M059J (cell line): Measurements from ENCODE around the gene FTO. TPM values are rescaled to one million over a fixed set of nuclear protein-coding genes. Genes with fewer than 3 reads are reported as not detected.

Experiments used
- DNase-seq: peaks from one replicate; pipeline ENCODE4 v3.0.0-alpha.2; 2012; ENCODE audit warnings: low read depth
- total RNA-seq: library from RNA; depleted of rRNA; stranded (reverse); fragments of >200 nt; shearing (Covaris generic); gene quantifications from 2 replicates; pipeline ENCODE4 v1.2.3, GENCODE V29; 2014

FTO gene
- total RNA-seq, 1 experiment from 2014 or later: 132 TPM

- peak; percentile 65 for DNase-seq
Measured at GRCh38 chr16:53782148-53782547, 78.2 kb downstream of the FTO start.

GRCh38 chr16:53784291-53784690 lies 80.3 kb downstream of the FTO start:
- peak; percentile 62 for DNase-seq

DNA sequence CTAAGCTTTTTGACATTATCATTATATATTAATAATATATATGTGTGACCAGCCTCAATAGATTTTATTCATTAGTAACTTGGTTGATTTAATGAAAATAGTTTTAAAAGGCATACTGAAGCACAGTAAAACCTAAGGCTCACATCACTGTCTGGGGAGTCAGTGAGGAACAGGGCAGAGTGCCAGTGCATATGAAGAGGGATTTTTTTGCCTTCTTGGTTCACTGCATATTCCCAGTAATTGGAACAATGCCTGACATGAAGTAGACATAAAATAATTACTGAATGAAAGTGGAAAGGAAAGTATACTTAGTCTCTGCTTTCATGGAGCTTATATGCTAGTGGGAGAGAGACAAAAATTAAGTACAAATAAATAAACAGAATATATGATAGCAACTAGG lies 81.1 kb downstream of the FTO start:
- DNase-seq: no peak

GRCh38 chr16:53785916-53786315 lies 82.0 kb downstream of the FTO start:
- DNase-seq: no peak

DNA sequence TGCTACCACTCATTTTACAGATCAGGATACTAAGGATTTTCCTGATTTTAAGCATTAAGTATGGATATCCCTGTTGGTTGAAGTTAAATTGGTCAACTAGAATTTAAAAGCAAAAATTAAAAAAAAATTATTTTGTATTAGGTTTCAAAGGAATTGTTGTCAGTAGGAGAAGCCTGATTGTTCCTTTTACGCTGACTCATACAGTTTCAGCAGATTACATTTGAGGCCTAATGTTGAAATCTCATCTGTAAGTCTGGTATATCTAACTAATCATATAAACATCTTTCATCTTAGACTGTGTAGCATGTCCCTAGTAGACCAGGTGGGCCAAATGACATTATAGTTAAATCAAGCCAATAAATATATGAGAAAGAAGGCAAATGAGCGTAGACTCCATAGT lies 83.5 kb downstream of the FTO start:
- DNase-seq: no peak

GRCh38 chr16:53789137-53789536 lies 85.2 kb downstream of the FTO start:
- peak; percentile 78 for DNase-seq

GRCh38 chr16:53792161-53792951 lies 88.4 kb downstream of the FTO start:
- no peak for DNase-seq

- DNase-seq: no peak
Measured at GRCh38 chr16:53803451-53803850, 99.5 kb downstream of the FTO start.

- DNase-seq: no peak
Measured at GRCh38 chr16:53803998-53804397, 100.0 kb downstream of the FTO start.

GRCh38 chr16:53804467-53804866 lies 100.5 kb downstream of the FTO start:
- DNase-seq: no peak

- DNase-seq: no peak
Measured at GRCh38 chr16:53805113-53805512, 101.2 kb downstream of the FTO start.

DNA sequence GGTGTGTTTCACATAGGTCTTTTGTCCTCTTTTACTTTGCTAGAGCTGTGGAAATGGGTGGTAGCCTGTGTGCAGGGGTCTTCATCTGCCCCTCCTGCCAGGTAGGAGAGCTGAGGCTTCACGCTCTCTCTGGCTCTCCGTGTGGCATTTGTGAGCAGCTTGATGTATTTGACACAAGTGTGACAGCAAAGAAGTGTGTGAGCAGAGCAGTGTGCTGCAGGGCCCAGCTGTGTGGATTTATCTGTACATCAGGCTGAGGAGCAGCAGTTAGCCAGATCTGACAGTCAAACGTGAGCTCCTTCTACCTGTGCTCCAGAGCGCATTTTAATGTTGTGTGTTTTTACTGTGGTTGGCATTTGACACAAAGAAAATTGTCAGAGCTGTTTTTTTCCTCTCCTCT lies 101.8 kb downstream of the FTO start:
- DNase-seq: no peak

DNA sequence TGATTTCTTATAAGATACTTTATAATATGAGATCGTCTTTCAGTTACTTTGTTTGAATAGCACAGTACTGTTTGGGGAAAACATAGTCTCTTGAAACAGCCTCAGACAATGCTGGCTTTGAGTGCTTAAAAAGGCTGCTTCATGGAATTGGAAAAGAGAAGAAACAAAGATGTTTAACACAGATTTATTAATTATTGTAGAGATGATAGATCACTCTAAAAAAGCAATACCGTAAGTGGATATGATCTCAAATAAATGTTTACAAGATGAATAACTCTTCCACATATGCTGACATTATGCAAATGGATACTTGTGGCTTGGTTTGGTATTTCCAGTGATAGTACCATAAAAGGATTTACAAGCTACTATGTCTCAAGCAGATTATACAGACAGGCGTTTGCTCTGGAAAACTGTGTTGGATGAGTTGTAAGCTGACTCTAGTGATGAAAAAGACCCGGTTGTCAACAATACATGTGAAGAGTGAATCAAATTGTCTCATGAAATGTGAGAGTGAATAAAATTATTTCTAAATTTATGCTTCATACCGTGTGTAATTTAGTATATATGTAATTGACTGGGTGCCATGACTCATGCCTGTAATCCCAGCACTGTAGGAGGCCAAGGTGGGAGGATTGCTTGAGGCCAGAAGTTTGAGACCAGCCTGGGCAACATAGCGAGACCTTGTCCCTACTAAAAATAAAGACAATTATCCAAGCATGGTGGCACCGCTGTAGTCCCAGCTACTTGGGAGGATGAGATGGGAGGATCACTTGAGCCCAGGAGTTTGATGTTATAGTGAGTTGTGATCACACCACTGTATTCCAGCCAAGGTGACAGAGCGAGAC lies 105.4 kb downstream of the FTO start:
- DNase-seq: peak; percentile 82

DNA sequence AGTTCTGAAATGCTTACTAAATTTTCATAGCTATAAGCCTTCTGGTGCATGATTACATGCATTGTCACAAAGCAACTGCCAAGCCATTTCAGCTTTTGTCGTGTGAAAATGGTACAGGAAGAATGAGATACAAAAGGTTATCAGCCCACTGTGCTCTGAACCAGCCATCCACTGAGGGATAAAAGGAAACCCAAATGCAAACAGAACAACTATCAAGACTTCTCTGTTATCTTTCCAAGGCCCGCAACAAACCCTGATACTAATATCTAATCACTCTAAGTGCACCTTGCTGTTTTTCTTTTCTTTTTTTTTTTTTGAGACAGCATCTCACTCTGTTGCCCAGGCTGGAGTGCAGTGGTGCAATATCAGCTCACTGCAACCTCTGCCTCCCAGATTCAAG lies 109.0 kb downstream of the FTO start:
- DNase-seq: no peak

DNA sequence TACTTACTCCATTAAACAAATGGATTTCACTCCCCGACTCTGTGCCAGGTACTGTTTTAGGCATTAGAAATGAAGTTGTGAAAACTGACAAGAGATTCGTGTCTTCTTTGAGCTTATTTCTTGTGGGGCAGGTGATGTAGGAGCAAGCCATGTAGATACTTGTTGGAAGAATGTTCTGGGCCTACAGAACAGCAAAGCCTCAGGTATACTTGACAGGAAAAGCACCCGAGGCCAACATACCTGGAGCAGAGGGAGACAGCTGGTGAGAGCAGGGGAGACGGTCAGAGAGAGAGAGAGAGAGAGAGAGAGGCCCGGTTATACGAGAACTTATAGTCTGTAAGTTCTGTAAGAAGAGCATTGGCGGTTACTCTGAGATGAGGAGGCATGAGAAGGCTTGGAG lies 110.8 kb downstream of the FTO start:
- DNase-seq: no peak

DNA sequence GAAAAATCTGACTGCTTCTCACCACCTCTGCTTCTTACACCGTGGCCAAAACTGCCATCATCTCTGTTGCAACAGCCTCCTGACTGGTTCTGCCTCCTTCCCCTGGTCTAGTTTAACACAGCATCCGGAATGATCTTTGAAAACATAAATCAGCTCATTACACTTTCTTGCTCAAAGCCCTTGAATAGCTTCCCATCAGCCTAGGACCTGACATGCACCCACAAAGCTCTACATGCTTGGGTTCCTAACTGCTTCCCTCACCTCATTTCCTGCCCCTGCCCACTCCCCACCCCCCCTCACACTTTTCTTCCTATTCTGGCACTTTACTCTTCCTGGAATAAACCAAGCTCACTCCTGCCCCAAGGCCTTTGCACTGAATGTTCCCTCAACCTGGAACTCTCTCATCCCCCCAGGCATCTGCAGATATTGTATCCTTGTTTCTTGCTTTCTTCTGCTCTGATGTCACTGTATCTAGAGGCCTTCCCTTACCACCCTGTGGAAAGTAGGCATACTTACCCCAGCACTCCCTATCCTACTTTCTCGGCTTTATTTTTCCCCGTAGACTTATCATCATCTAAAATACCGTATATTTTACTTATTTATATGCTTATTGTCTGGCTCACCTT lies 112.4 kb downstream of the FTO start:
- peak; percentile 49 for DNase-seq

DNA sequence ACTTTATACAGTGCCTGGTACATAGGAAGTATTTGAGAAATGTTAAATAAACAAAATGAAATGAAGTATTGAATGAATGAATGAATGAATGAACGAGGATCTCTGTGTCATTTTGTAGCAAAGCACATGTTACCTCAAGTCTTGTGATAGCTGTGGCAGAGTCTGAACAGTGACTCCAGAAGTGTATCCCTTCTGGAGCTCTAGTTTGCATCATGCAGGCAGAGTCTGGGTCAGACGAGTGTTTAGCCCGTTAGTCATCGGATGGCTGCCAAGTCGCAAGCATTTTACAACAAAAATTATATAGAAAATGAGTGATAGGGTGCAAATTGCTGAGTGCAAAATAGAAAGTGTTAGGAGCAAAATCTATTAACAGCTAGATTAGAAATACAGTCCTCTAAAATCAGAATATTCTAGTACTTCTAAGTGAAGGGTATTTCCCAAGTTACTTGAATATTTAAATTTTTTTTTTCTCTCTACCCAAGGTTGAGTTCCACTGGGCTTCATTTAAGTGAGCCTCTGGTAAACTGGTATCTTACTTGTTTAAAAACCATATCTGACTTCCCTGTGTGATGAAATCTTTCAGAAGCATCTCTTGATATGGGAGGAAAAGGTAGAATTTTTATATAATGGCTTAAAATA lies 113.3 kb downstream of the FTO start:
- peak; percentile 90 for DNase-seq

- DNase-seq: peak; percentile 46
Measured at GRCh38 chr16:53817812-53818550, 114.0 kb downstream of the FTO start.

- DNase-seq: peak; percentile 59
Measured at GRCh38 chr16:53821487-53821886, 117.5 kb downstream of the FTO start.

DNA sequence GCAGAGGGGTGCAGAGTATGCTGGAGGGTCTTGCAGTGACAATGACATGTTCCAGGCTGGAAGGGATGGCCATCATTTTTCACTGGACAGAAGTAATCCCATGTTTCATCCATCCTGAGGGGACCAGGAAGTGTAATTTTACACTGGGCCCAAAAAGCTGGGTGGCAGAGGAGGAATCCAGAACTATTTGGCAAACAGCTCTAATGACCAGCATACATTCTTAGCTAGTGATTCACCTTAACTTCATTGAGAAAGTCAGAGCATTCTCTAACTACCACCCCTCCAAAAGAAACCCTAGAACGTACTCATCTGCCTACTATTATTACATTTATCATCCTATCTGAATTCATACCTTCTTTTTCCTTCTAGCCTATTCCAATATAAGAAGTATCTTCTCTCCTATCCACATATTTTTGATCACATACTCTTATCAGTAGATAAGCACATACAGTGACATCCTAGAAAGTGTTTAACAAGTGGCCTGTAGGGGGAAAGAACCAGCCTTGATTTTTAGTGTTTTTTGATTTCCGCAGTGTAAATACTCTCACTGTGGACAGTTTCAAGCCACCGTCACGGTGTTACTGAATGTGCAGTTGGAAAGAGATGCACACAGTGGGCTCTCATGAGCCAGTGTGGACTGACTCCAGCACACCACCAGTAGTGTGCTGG lies 118.1 kb downstream of the FTO start:
- DNase-seq: peak; percentile 88
